ENCODE results near the gene TEX44.
A peak's percentile ranks its signal among the peaks of the same experiment; 100 is the strongest.
"Not testable (repeated sequence)": the region's sequence is repeated elsewhere in the genome, so short reads cannot be mapped to it uniquely, and the experiment has no call there.

The TEX44 gene

DNA sequence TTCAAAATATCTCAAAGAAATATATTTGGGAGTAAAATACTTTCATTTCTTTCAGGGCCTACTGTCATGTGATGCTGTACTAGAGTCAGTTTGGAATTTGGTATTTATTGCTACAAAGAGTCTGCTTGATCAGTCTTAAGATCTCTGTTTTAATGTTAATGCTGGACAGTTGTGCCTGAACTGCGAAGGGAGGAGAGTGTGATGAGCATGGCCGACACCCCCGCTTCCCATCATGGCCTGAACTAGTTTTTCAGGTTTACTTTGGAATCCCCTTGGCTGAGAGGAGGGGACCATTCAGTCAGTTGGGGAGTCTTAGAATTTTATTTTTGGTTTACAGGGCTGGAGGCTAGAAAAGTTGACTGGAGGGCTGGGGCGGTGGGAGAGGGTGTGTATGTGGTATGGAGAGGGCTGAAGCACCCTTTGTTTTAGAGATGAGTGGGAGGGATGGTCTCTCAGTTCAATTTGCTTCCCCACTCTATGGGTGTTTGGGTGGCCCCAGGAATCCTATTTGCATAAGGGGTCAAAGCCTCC lies 20.9 kb upstream of the TEX44 start:
- no peak for DNase-seq

DNA sequence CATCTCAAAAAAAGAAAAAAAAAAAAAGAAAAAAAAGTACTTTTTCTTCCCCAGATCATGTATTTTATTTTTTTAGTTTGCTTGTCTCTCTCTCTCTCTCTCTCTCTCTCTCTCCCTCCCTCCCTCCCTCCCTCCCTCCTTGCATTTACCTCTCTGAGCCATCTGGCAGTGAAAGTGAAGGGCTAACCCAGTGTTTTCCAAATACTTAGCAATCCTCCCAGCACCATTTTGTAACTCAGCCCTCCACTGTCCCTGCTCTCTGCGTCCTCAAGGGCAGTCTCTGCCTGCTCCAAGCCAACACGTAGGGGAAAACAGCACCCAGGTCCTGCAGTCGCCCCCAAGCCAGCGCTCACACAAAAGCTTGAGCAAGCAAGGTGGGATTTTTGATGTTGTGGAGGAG lies 19.6 kb upstream of the TEX44 start:
- DNase-seq, result no peak

DNA sequence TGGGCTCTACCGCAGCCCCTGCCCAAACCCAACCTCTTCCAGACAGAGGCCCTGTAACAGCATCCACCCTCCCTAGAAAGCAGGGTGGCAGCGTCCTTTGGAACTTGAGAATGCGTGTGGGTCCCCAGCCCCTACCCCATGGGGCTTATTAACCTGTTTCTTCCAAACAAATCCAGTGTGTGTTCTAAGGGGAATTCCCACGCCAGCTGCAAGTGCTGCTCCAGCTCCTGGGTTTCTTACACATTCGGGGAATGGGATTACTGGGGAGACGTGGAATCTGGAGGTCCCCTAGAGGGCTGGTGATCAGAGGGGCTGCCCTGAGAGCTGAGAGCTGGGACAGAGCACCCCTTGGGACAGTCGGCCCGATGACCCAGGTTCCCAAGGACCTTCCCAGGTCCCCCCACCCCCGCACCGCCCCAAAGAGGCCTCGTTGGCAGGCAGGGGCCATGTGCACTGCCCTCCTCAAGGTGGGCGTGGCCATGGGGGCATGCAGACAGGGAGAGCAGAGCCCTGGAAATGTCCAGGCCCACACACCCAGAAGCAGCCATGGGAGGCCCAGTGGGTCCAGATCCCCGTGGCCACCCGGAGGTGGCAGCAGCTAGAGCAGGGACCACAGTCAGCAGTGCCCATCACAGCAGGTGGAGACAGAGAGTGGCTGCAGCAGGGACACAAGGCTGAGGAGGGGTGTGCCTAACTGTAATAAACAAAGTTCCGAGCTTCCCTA lies 18.8 kb upstream of the TEX44 start:
- no peak for DNase-seq

DNA sequence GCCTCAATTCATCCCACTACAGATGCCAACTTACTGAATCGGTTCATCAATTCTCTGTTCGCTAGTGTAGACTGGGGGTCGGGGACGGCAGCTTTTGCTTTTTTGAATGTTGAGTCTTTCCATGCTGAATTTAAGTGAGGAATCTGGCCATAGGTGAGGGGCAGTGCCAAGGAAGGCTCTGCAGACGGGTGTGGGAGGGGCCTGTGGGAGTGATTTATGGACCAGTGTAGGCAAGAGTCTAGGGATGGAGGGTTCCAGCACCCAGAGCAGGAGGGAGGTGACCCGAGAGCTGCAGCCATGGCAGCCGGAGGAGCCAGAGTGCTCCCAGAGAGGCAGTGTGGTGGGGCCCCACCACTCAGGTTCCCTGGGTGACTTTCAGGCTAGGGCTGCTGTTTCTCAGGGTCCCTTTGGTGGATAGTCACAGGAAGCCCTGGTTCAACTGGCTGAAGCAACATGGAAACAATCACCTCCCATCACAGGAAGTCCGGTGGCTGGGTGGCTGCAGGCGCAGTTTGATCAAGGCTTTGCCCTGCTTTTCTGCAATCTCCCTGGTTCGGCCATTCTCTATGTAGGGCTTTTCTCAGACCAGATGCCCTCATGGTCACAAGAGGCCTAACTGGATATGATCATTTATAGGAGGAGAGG lies 16.9 kb upstream of the TEX44 start:
- no peak for DNase-seq

DNA sequence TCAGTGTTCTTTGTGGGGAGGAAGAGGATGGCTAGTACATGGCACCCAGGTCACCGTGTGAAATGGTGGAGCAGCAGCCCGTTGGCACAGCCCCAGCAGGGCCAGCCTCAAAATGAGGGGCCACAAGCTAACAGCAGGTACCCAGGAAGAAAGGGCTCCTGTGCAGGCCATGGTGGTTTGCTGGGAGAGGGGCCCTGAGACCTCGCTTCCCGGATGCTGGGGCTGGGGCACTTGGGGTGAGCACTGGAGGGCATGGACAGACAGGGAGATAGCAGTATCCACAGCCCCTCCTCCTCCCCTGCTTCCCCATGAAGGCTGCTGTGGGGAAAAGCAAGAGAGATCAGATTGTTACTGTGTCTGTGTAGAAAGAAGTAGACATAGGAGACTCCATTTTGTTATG lies 16.2 kb upstream of the TEX44 start:
- DNase-seq, result no peak

DNA sequence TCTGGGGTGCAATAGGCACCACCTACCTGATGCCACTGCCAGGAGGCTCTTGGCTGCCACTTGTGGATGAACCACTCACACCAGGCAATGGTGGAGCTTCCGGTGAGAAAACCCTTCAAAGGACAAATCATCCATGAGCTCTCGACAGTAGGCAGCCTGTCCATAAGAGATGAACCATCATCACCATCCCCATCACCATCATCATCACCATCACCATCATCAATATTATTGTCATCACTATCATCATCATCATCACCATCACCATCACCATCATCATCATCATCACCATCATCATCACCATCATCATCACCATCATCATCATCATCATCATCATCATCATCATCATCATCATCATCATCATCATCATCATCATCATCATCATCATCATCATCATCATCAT lies 14.0 kb upstream of the TEX44 start:
- DNase-seq, result not testable (repeated sequence)

DNA sequence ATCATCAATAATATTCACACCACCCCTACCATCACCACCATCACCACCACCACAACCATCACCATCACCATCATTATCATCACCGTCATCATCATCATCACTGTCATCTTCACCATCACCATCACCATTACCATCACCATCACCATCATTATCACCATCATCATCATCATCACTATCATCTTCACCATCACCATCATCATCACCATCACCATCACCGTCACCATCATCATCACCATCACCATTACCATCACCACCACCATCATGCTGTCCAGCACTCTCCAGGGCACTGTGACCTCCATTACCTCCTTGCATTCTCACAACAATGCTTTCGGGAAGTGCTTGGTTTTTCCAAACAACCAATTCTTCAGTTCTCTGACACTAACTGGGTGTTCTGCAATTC lies 13.1 kb upstream of the TEX44 start:
- no peak for DNase-seq

DNA sequence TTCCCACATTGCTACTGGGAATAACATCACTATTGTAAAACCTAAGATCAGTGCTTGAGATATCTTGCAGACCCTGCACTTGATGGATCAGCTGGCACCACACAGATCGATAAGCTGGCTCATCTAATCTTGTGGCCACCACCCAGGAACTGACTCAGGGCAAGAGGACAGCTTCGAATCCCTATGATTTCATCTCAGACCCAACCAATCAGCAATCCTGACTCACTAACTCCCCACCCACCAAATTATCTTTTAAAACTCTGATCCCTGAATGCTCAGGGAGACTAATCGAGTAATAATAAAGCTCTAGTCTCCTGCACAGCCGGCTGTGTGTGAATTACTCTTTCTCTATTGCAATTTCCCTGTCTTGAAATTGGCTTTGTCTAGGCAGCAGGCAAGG lies 11.3 kb upstream of the TEX44 start:
- no peak for DNase-seq

DNA sequence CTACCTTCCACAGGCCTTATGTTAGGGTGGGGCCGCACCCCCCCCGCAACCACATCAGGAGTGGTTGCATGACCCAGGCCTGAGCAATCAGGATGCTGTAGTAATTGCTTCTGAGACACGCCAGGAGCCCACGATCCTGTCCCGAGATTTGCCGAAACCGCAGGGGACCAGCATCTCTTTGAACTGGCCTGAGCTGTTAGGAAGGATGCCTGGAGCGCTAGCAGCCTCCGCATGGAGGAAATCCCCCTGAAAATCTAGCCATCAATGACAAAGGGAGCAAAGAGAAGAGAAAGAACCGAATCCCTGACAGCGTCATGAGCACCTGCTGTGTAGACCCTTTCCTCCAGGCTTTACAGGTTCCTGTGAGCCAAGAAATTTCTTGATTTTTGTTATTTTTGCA lies 8.7 kb upstream of the TEX44 start:
- DNase-seq, result no peak

DNA sequence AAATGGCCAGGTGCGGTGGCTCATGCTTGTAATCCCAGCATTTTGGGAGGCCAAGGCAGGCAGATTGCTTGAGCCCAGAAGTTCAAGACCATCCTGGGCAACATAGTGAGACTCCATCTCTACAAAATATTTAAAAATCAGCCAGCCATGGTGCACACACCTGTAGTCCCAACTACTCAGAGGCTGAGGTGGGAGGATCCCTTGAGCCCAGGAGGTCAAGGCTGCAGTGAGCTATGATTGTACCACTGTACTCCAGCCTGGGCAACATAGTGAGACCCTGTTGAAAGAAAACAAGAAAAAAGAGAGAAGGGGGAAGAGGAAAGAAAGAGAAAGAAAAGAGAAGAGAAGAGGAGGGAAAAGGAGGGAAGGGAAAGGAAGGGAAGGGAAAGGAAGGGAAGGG lies 4.9 kb upstream of the TEX44 start:
- not testable (repeated sequence) for DNase-seq

DNA sequence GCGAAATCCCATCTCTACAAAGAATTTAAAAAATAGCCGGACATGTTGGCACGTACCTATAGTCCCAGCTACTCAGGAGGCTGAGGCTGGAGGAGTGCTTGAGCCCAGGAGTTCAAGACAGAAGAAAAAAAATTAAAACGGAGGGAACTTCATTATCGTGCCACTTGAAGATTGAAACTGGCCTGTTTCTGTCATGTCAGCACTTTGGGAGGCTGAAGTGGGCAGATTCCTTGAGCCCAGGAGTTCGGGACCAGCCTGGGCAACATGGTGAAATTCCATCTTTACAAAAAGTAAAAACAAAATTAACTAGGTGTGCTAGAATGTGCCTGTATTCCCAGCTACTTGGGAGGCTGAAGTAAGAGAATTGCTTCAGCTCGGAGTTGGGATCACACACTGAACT lies 3.0 kb upstream of the TEX44 start:
- DNase-seq, result no peak

DNA sequence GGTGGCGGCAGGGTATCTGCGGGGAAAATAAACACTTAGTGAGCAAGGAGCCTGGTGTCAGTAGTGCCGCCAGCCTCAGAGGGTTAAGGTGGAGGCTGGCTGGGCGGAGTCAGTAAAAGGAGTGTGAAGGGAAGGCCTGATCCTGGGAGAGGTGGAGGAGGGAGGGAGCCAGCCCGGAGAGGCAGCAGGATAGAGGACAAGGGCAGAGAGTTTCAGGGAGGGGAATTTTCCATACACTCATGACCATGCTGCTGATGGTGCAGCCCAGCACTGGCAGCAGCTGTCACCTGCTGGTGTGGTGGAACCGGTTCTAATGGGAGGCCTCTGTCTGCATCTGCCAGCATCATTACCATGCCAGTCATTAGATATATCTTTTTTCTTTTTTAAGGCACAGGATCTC lies 2.0 kb upstream of the TEX44 start:
- DNase-seq, result no peak

DNA sequence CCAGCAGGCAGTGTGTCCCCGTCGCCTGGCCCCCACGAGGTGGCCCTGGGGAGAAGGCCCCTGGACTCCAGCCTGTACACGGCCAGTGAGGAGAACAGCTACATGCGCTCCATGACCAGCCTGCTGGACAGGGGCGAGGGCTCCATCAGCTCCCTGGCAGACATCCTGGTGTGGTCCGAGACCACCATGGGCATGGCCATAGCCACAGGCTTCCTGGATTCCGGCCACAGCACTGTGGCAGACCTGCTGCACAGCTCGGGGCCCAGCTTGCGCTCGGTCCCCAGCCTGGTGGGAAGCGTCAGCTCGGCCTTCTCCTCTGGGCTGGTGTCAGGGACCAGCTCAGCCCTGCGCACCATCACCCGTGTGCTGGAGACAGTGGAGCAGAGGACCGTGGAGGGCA lies 1.0 kb downstream of the TEX44 start:
- no peak for DNase-seq

DNA sequence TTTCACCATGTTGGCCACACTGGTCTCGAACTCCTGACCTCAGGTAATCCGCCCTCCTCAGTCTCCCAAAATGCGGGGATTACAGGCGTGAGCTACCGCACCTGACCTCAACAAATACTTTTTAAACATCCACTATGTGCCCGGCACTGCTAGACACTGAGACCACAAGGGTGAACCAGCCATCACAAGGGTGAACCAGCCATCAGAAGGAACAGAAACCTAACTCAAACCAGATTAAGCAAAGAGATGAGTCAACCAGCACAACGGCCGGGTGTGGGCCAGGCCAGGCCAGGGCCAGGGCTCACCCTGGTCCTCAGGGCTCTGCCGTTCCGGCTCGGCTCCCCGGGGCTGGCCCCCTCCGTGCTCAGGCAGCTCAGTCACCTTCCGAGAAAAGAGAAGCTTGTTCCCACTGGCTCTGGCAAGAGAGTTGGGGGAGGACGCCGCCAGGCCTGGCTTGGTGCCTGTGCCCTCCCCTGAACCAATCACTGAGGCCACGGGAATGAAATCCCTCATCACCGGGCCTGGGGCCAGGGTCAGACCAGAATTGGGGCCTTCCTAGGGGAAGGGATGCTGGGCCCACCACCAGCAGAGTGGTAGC lies 4.4 kb downstream of the TEX44 start:
- DNase-seq, result no peak

DNA sequence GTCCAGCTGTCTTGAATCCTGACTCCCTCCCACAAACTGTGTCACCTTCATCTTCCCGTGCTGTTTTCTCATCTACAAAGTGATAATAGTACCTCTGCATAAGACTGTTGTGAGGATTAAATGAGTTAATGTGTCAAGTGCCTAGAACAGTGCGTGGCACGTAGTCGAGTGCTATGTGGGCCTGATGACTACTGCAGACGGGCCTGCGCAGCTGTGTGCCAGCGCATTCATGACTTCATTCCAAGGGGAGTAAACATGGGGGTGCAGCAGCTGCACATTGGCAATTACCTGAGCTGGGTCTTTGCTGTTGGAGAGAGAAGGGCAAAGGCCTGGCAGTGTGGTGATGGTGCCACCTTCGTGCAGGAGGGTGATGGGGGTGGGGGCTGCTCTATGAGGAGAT lies 5.0 kb downstream of the TEX44 start:
- no peak for DNase-seq

DNA sequence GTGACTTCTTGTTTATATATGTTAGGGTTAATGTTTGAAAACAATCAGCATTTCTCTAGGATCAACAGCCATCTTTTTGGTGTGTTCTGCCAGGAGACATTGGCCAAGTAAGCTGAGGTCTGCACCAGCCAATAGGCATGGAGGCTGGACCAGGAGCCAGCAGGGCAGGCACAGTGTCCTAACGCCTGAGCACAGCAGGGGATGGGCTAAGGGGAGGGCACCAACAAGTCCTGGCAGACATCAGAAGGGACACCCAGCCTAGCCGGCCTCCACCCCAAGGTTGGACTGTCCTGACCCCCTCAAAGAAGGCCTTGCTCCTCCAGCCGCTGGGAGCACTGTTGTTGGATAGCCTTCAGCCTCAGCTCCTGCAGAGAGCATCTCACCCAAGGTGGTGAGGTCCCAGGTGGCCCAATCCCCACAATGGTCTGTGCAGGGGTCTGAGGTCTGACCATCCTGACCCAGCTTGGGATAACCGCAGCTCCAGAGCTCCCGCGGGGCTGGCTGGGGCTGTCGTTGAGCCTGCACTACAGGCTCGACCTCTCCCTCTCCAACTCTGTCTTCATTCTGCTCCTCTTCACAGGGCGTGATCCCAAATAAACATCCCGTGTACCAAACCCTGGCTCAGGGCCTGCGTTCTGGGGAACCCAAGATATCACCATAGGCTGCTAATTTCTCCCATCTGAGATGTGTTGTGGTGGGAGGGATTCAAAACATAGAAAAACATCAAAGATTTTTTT lies 8.1 kb downstream of the TEX44 start:
- DNase-seq, result no peak

DNA sequence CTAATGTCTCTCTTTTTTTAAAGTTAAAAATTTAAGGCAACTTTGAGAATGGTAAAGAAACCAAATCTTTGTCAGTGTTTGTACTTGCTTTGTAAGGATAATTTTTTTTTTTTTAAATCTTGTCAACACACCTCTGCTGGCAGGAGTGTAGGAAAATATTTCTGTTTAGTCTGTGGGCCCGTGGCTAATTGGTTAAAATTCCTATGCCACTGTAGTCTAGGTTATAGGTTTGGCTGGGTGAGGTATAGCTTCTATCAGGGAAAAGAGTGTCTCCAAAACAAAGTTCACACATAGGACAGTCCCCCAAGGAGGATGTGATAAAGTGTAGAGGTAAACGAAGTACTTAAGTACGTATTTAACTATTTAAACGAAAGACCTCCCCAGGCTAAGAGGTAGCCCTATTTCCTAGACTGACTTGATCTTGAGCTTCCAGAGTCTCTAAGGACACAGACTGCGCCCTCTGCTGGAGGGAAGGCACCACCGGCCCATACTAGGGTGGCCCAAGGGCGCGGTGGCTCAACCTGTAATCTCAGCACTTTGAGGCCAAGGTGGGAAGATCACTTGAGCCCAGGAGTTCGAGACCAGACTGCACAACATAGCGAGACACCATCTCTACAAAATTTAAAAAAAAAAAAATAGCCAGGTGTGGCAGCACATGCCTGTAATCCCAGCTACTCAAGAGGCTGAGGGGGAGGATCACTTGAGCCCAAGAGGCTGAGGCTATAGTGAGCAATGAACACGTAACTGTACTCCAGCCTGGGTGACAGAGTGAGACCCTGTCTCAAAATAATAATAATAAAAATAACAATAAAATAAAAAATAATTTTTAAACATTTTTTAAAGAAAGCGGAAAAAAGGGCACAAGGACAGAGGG lies 8.9 kb downstream of the TEX44 start:
- peak; percentile 78 to 81 for DNase-seq

DNA sequence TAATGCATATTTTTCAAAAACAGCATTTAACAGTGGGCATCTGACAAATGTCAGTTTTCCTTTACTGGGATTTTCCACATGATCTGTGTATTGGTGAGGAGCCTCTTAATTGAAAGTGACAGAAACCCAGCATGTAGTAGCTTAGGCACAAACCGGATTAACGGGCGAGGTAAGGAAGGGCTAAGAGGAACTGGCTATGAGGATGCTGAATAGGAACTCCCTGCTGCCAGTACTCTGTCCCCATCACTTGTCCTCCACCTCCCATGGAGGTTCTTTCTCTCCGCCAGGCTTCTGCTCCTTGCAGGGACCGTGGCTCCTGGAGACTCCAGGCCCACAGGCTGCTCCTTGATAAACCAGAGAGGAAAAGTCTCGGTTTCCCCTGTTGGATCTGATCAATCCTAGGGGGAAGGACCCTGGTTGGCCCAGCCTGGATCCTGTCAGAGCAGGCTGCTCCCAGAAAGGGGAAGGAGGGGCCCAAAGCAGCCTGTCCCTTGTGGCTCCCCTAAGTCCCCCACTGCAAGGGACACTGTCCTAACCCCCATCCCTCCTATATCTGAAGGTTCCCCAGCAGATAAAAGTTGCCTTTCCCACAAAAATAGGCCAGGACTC lies 10.3 kb downstream of the TEX44 start:
- DNase-seq, result no peak

DNA sequence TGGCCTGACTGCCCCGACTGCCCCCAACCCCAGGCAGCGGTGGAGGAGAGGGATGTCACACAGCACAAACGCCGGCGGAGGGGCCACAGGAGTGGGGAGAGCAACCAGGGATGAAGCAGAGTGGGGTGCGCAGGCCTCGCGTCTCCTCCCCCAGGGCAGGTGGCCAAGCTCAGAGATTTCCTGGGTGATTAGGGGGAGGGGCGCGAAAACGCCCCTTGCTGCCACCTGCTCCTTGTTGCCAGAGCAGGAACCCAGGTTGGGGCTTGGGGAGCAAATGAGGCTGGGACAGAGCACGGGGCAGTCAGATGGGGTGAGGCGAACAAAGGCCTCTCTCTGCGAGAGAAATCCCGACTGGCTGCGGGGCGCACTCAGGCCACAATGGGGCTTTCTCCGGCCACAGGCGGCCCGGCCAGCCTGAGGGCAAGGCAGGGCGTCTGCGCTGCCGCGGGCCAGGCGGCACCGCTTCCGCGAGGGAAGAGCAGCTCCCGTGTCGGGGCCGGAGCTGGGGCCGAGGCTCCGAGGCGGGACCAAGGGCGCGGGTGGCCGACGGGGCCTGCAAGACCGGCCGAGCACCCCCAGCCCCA lies 11.5 kb downstream of the TEX44 start:
- DNase-seq, result peak in 1 of 2 donors; percentile 19

DNA sequence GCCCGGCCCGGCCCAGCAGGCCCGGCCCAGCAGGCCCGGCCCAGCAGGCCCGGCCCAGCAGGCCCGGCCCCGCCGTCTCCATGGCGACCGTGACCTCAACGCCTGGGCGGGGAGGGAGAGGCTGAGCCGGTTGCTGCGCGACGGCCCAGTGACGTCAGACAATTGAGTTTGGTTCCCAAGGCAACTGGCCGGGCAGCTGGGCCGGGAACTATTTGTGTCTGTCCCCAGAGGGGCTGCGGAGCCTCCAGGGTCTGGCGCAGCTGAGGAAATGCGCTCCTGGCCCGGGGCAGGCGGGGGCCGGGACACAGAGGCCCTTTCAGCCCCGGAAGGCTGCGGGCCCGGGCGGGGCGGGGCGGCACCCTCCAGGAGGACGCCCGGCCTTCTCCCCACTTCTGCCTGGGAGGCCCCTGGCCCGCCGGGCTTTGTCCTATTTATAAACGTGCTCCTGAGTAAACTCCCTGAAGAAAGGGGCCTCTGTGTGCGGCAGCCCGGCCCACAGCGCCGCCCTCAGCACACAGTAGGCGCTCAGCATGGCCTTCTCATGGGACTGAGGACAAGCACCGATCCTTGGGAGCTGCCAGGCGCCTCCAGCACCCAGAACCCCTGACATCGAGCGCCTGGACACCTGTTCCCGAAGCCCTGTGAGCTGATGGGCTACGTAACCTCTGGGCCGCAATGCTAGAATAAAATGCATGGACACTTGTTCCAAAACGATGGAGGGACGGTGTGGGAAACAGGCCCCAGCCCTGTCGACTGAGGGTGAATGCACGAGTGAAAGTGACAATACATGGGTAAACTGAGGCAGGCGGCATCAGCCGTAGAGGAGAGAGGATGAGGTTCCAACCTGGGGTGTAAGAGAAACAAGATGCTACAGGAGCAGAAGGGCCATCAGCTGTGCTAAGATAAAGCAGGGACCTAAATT lies 12.3 kb downstream of the TEX44 start:
- DNase-seq, result peak; percentile 93 to 94
